ENCODE data around the gene STAB2. TPM values are rescaled to one million over a fixed set of nuclear protein-coding genes. Genes with fewer than 3 reads are reported as not detected.

The STAB2 gene
- total and polyA plus RNA-seq, 2 of the 4 experiments (the other 2 are of a cell fraction) = not detected

- 68% methylated on average over 5 of the region's 10 CpGs; no CpG with 5 or more reads in 1 of the 2 experiments for WGBS, 2 experiments (ENCODE audit: extremely low coverage in 2 of 2, insufficient read length in 1 of 2)
Measured at GRCh38 chr12:103600967-103601728, 14.1 kb downstream of the STAB2 start.

More at GRCh38 chr12:103600967-103601728, 14.1 kb downstream of the STAB2 start:
- H3K4me1 ChIP-seq (ENCODE audit: control insufficient read depth, insufficient read depth, low read length) = no peaks in the 10 kb centered on the region
- no peak overlapping the region for H4K8ac ChIP-seq (ENCODE audit: low read depth in 2 of 2, low read length in 2 of 2)
- H2BK5ac ChIP-seq (ENCODE audit: low read depth, low read length, poor library complexity, severe bottlenecking) = no peak overlapping the region
- H3K14ac ChIP-seq (replicated peaks; ENCODE audit: low read depth, low read length) = no peak overlapping the region
- no peak for TF ChIP-seq MXI1 (IDR thresholded peaks at IDR 0.05; ENCODE audit: borderline replicate concordance, low read depth, low read length)
- no peak for TF ChIP-seq RAD21 (IDR thresholded peaks at IDR 0.05; ENCODE audit: low read length)
- TF ChIP-seq RFX5 (IDR thresholded peaks at IDR 0.05; ENCODE audit: low read depth, low read length) = no peak
- TF ChIP-seq RCOR1 (IDR thresholded peaks at IDR 0.05; ENCODE audit: insufficient replicate concordance, low read length) = no peak
- no peak for TF ChIP-seq CHD1 (IDR thresholded peaks at IDR 0.05; ENCODE audit: low read depth, low read length)
- TF ChIP-seq FOS (IDR thresholded peaks at IDR 0.05; ENCODE audit: low read depth, low read length) = no peak
- TF ChIP-seq MAZ (IDR thresholded peaks at IDR 0.05; ENCODE audit: borderline replicate concordance, low read depth, low read length) = no peak
- TF ChIP-seq CEBPB (IDR thresholded peaks at IDR 0.05; ENCODE audit: low read depth, low read length) = no peak
- no peak for TF ChIP-seq NFE2L2 (IDR thresholded peaks at IDR 0.05; ENCODE audit: low read depth, low read length)
- TF ChIP-seq, protein P1, sequence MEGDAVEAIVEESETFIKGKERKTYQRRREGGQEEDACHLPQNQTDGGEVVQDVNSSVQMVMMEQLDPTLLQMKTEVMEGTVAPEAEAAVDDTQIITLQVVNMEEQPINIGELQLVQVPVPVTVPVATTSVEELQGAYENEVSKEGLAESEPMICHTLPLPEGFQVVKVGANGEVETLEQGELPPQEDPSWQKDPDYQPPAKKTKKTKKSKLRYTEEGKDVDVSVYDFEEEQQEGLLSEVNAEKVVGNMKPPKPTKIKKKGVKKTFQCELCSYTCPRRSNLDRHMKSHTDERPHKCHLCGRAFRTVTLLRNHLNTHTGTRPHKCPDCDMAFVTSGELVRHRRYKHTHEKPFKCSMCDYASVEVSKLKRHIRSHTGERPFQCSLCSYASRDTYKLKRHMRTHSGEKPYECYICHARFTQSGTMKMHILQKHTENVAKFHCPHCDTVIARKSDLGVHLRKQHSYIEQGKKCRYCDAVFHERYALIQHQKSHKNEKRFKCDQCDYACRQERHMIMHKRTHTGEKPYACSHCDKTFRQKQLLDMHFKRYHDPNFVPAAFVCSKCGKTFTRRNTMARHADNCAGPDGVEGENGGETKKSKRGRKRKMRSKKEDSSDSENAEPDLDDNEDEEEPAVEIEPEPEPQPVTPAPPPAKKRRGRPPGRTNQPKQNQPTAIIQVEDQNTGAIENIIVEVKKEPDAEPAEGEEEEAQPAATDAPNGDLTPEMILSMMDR (conservative IDR thresholded peaks at IDR 0.05; ENCODE audit: low read depth, low read length) = no peak
- no peak for TF ChIP-seq MAFK (IDR thresholded peaks at IDR 0.05; ENCODE audit: low read depth, low read length)
- TF ChIP-seq ELK1 (IDR thresholded peaks at IDR 0.05; ENCODE audit: borderline replicate concordance, low read depth, low read length) = no peak
- no peak overlapping the region for H3K4me3 ChIP-seq (ENCODE audit: insufficient read depth, low read depth, low read length)
- H2AFZ ChIP-seq (replicated peaks; ENCODE audit: low read length, poor library complexity) = no peak overlapping the region
- H2BK20ac ChIP-seq (ENCODE audit: low read depth, low read length) = no peak overlapping the region
- dilution Hi-C loops (cut with HindIII; ENCODE audit: low sequenced_read_pairs, unreplicated experiment) (no loop called here), intact Hi-C loops (cut with micrococcal nuclease) (no loop called here), in situ Hi-C loops (cut with MboI; ENCODE audit: low sequenced_read_pairs) (no loop called here)
- CTCF ChIA-PET = no interaction called here
- no peak overlapping the region for H2BK120ac ChIP-seq (ENCODE audit: low read depth, low read length)
- no peaks in the 10 kb centered on the region for H3K79me1 ChIP-seq (ENCODE audit: low read depth in 1 of 2, low read length in 2 of 2)
- H3K9me1 ChIP-seq (ENCODE audit: insufficient read depth, low read length) = no peaks in the 10 kb centered on the region
- no peaks in the 10 kb centered on the region for H3K36me3 ChIP-seq (ENCODE audit: control insufficient read depth, insufficient read depth, low read length)
- no peak overlapping the region for H3K4ac ChIP-seq (ENCODE audit: low read depth, low read length)
- no peak overlapping the region for H2AK5ac ChIP-seq (ENCODE audit: low read depth, low read length)
- DNase-seq (no peak), ATAC-seq (ENCODE audit: low read depth) (no peak)
- H3K23ac ChIP-seq (ENCODE audit: low read depth, low read length) = no peak overlapping the region
- H4K91ac ChIP-seq (ENCODE audit: insufficient read depth, low read depth, low read length) = no peak overlapping the region
- no peak overlapping the region for H3K4me2 ChIP-seq (ENCODE audit: low read depth, low read length)
- no TSS peak for BruUV-seq (replicated peaks)
- no peaks in the 10 kb centered on the region for H3K27me3 ChIP-seq (ENCODE audit: control insufficient read depth, insufficient read depth, low read length)
- H2AK9ac ChIP-seq (replicated peaks; ENCODE audit: low read depth, low read length, poor library complexity) = no peak overlapping the region
- no peaks in the 10 kb centered on the region for H4K20me1 ChIP-seq (ENCODE audit: insufficient read depth, low read length)
- no peak overlapping the region for H4K5ac ChIP-seq (ENCODE audit: low read depth, low read length)
- no peak overlapping the region for H2BK15ac ChIP-seq (ENCODE audit: low read depth, low read length)
- H3K18ac ChIP-seq (ENCODE audit: low read depth, low read length) = no peak overlapping the region
- no peak overlapping the region for H3K56ac ChIP-seq (ENCODE audit: extremely low read depth, insufficient read depth, low read length)
- H3K9me3 ChIP-seq (ENCODE audit: control insufficient read depth, insufficient read depth, low read length) = no peaks in the 10 kb centered on the region
- POLR2A ChIA-PET (ENCODE audit: unreplicated experiment) = no interaction called here
- no peak overlapping the region for H3K27ac ChIP-seq (ENCODE audit: insufficient read depth, low read length)
- H3K9ac ChIP-seq (ENCODE audit: low read depth, low read length) = no peak overlapping the region
